Measurements from ENCODE around the gene ATP1A1. TPM values are rescaled to one million over a fixed set of nuclear protein-coding genes. Genes with fewer than 3 reads are reported as not detected.
A peak's percentile ranks its signal among the peaks of the same experiment; 100 is the strongest.

Gene ATP1A1
- total RNA-seq, 1 experiment from 2014 or later: 135 TPM

DNA sequence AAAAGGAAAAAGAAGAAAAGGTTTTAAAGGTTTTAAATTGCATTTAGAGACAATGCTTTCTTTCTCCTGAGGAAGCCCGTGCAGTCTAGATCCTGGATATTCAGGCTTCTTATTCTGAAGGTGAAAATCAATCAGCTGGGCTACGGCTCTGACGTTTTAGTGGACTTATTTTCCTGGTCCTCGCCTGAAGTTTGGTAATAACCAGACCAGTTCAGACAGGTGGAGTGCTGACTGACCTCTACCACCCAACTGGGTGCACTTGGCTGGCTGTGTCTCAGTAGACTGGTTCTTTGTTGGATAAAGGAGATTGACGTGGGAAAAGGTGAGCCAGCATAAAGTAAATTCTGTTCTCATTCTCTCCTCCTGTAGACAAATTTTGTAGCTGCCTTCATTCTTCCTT, 7.2 kb upstream of the ATP1A1 start:
- in situ Hi-C loops (cut with HindIII; ENCODE audit: low sequenced_read_pairs): no loop called here

DNA sequence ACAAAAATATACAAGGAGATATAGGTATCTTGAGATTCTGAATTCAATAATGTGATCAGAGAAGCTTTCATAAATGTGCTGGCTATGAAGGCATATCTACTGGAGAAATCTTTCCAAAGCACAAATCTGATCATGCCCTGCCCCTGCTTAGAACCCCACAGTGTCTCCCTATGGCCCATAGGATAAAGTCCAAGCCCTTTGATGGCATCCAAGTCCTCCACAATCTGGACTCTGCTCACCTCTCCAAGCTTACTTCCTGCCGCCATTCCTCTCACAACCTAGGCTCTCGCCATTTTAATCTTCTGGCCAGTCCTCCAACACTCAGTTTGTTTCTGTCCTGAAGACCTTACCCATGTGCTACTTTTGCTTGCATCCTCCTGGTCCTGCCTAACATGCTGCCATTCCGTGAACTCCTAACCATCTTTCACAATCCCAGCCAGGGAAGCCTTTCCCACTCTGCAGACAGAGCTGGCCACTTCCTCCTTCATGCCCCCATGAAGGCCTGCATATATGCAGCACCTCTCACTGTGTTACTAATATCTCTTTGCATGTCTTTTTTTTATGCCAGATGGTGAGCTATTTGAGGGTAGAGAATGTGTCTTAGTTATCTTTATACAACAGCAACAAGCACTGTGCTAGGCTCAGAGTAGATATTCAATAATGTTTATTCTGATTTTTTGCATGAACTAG, 5.6 kb upstream of the ATP1A1 start:
- in situ Hi-C loops (cut with HindIII; ENCODE audit: low sequenced_read_pairs): no loop called here
- DNase-seq (ENCODE audit: low spot score): no peak

More for the DNA sequence above, 7.2 kb upstream of the ATP1A1 start:
- no peak for DNase-seq (ENCODE audit: low spot score)

DNA sequence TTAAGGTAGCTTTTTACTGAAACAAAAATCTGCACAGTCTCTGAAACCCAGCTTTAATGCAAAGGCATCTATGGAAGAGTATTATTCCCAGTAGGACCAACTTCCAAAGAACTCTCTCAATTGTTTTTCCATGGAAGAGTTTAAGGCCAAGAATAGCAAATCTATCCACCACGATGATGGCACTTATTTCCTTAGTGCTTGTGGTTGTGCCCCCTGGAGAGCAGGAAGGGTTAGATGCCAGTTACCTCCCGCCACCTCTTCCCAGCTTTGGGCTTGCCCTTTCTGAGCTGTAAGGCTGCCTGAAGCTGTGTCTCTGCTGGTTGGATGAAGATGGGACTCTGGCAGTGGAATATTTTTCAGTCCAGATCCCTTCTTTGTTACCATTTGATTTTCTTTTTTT, 4.8 kb upstream of the ATP1A1 start:
- in situ Hi-C loops (cut with HindIII; ENCODE audit: low sequenced_read_pairs): no loop called here
- DNase-seq (ENCODE audit: low spot score): no peak

DNA sequence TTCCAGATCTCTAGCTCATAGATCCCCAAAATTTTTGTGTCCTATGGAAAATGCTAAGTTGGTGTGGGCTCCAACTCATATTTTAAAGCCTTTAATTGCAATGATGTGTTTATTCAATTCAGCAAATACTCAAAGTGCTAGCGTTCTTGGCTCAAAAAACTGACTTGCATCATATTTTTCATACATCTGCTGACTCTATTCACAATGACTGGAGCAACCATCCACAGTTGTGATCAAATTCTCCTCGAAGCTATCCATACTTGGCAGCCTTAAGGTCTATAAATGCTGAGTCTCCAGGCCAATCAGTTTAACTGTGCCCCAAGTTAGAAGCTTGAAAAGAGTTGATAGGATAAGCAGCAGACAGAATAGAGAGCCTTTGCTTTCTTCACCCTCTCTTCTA, 2.9 kb upstream of the ATP1A1 start:
- DNase-seq (ENCODE audit: low spot score): no peak
- in situ Hi-C loops (cut with HindIII; ENCODE audit: low sequenced_read_pairs): no loop called here

DNA sequence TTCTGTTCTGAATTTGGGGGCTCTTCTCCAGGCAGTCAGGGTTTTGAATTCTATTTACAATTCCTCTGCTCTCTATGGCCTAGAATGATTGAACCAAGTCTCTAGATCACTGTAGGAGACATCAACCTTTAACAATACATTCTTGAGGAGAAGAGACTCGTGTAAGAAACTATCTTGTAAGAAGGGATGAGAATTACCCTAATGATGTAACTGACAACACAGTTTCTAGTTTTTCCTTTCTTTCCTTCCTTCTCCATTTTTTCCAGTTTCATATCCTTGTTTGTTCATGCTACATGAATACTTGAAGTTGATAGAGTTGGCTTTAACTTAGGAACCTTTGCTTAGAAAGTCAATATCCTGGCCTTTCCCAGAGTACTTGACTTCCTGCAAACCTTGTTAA, 1.3 kb upstream of the ATP1A1 start:
- DNase-seq (ENCODE audit: low spot score): no peak

DNA sequence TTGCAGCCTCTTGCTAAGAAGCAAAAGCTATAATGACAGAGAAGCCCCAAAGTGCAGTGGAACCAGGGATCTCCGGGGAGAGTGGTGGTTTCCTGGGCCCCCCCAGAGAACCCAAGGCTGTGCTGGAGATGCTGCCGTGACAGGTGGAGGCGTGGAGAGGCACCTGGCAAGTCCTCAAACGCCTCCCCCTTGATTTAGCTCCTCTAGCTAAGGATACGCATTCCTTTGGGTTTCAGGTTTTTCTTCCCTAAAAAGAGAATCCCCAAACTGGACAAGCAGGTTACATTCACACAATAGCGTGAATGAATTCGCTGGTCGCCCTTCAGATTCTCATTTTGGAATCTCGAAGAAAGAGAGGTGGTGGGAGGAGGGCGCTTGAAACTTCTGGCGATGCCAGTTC, 853 bp upstream of the ATP1A1 start:
- peak; percentile 62 for DNase-seq (ENCODE audit: low spot score)
- in situ Hi-C loops (cut with HindIII; ENCODE audit: low sequenced_read_pairs): no loop called here

More for the DNA sequence above, 1.3 kb upstream of the ATP1A1 start:
- in situ Hi-C loops (cut with HindIII; ENCODE audit: low sequenced_read_pairs): no loop called here

DNA sequence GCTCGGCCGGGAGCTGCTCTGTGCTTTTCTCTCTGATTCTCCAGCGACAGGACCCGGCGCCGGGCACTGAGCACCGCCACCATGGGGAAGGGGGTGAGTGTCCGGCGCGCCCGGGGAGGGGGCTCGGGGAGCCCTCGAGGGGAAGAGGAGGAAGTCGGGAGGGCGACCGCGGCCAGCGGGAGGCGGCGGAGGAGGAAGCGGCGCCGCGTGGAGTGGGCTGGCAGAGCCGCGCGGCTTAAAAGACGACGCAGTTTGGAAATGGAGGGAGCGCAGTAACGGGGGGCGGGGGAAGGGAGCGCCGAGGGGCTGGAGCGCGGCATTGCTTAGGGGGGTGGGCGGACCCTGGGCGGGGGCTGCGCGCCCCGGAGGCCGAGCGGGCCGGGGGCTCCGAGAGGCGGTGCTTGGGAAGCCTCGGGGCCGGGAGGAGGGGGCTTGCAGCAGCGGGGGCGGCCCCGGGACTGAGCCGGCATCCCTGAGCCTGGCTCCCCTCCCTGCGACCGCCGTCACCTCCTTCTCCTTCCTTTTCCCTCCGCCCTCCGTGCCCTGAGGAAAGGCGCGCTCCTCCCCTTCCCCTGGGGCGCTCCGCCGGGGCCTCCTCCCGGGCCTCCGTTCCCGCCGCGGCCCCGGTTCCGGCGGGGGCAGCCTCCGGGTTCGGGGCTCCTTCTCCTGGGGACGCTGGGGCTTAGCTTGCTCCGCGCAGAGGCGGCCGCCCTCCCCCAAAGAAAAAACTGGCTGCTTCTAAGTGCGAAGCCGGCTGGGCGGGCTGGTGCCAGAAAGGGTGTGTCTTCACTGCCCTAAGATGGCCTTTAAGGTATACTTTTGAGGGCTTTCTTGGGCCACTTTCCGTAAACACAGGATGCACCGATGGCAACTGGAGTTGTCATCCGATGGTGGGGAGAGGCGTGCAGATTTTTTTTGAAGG, 648 bp downstream of the ATP1A1 start:
- in situ Hi-C loops (cut with HindIII; ENCODE audit: low sequenced_read_pairs): no loop called here
- peak; percentile 75 for DNase-seq (ENCODE audit: low spot score)

DNA sequence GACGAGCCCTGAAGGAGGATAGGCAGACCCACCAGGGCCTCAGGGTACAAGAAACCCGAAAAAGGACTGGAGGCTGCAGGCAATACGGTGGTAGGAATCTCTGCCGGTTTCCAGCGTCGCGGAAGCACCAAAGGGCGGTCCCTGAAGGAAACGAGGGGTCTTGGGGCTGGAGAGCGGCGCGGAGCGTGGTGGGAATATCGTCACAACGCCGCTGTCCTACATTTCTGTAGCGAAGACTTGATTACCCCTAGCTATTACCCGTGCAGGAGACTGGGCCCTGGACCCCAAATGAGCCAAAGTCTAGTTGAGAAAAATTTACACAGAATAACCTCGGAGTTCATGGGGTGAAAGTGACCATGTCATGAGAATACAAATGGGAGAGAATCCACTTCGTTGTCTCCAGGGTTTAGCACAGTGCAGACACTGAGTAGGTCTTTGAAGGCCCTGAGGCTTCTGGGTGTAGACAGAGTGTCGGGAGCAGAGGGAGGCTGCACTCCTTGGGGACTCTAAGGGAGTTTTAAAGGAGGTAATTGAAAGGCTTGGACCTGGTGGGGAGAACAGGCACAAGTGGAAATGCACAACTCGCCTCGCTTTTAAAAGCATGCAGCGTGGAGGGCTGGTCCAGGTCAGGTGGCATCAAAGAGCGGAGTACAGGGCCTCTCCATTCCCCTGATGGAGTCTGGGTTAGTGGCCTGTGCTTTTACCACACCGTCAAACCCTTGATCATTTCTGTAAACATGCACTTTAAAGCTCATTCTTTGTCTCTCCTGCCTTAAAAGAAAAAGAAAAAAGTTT, 1.5 kb downstream of the ATP1A1 start:
- peak; percentile 60 for DNase-seq (ENCODE audit: low spot score)
- in situ Hi-C loops (cut with HindIII; ENCODE audit: low sequenced_read_pairs): no loop called here

DNA sequence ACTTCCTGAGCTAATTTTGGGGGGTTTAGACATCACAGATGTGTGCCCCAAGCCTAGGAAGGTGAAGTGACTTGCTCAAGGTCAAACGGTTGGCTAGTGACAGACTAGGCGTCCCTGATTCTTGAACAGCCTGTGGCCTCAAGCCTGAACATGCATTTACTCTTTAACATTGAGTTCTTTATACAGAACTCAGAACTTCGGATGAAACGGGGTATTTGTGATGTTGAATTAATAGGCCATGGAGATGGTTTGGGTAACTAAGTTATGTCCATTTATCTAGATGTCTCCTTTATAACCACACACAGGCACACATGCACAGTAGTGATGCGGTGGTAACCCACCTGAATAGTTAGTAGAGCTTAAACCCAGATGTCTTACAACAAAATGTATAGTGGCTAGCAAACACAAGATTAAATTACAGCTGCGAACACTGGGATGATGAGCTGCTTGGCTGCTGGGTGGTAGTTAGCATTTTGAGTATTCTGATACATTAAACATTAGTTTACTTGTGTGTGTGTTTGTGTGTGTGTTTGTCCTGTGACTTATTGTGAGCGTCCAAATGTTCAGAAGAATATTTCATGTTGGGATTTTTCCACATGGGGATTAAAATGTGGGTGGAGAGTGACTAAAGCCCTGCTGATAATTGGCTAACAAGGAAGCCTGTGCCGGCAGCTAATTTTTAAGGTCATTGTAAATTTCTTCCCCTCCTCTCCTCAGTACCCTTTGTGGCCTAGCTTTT, 2.3 kb downstream of the ATP1A1 start:
- in situ Hi-C loops (cut with HindIII; ENCODE audit: low sequenced_read_pairs): no loop called here
- peak; percentile 54 for DNase-seq (ENCODE audit: low spot score)

DNA sequence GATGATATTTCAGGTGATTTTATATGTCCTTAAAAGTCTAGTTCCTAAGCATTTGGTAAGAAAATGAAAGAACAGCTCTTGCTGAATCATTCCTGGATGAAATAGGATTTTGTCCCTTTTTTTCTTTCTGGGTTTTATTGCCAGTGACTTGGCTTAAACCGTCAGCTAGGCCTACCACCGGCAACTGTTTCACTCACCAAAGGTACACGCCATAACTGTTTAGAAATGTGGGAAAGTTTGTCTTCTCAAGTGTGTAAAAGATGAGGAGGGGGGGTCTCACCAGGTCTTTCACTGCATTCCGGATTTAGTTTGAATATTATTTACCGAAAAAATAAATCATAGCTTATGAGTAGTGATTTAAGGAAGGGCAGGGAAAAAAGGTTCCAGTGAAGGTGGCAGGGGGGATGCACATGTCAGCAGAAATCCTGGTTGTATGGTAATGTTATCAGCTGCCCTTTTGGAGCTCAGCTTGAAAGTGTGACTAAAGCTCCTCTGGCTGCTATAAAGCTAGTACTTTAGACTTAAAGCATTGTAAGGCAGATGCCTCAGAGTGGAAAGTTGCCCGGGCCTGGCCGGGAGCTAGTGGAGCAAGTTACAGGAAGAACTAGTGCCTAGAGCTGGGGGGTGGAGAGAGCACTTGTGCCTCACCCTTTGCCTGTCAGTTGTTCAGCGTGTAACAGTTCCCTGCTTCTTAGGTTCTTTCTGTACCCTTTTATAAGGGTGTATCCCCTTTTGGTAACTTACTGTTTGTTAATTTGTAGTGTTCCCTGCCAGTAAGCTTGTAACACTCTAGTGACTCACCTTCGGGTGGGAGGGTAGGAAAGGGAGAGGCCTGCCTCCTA, 3.1 kb downstream of the ATP1A1 start:
- in situ Hi-C loops (cut with HindIII; ENCODE audit: low sequenced_read_pairs): no loop called here

DNA sequence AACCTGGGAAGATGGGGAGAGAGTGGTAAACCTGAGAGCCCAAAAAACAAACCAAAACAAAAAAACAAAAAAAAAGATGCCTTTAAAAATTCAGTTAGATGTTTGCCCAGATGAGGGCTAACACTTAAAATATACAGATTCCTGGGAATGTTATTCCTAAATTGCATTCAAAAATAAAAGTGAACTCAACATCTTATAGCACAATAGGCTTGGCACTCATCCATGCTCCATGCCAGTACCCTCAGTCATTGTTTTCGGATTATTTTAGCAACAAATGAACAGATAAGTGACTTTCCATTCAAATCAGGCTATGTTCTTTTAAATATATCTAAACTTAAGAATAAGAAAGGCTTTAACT, 3.7 kb downstream of the ATP1A1 start:
- in situ Hi-C loops (cut with HindIII; ENCODE audit: low sequenced_read_pairs): no loop called here

More for the DNA sequence above, 3.1 kb downstream of the ATP1A1 start:
- peak; percentile 72 for DNase-seq (ENCODE audit: low spot score)

DNA sequence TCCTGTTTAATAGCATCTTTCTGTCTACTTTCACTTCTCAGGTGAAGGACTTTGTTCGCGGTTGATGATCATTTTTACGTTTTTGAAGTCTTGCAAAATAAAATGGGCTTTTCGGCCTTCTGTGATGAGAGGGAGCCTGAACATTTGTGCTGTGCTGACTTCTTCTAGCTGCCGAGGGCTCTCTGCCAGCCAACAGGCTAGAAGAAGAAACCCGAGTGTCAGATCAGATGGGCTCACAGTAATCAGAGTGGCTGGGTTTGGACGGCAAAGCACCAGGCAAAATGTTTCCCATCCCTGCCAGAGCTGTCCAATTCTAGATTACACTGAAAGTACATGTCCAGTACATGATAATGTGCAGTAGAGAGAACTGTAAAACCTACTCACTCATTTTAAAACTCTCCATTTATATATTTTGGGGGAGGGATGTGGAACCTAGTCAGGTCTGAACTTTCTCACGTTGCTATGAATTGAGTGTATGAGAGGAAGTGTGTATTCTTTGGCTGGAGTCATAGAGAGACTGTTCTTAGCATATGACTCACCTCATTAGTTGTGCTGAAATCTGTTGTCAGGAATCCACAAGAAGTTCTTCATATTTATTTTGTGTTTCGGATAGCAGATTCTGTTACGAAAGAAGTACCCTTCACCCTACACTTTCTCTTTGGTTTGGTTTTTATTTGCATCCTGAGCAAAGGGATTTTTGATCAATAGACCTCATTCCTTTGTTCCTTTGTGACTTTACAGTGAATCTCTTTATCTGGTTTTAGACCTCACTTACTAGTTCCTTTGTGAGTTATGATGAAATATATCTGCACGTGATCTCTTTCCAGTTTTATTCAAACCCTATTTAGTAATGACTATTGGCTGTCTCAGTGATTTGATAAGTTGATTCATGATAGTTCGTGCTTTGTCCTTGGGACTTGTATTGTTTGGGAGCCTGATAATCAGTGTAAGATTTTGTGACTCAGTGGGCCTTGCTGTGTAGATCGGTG, 4.8 kb downstream of the ATP1A1 start:
- in situ Hi-C loops (cut with HindIII; ENCODE audit: low sequenced_read_pairs): no loop called here
- peak; percentile 97 for DNase-seq (ENCODE audit: low spot score)

More for the DNA sequence above, 3.7 kb downstream of the ATP1A1 start:
- no peak for DNase-seq (ENCODE audit: low spot score)

DNA sequence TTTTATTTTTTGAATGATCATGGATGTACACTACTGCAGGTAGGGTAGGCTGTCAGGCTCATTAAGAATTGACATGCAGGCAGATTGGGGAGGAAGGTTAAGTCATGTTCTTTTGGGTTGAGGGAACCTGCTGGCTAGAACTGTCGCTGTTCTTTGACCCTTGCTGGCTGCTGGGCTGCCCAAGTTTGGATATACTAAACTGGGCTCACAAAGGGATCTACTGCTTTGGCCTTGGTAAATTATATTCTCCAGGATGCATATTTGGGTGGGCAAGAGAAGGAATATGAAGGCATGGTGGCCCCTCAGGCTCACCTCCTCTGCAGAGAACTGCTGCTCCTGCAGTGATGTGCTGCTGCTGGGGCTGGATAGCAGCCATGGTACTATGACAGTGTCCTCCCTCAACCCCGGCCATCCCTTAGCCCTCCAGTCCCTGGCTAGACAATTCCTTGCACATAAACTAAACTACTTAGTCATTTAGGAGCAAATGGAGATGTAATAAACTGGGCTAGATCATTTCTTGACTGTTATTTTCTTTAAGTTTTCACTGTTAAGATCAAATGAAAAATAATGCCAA, 6.1 kb downstream of the ATP1A1 start:
- in situ Hi-C loops (cut with HindIII; ENCODE audit: low sequenced_read_pairs): no loop called here
- DNase-seq (ENCODE audit: low spot score): no peak

DNA sequence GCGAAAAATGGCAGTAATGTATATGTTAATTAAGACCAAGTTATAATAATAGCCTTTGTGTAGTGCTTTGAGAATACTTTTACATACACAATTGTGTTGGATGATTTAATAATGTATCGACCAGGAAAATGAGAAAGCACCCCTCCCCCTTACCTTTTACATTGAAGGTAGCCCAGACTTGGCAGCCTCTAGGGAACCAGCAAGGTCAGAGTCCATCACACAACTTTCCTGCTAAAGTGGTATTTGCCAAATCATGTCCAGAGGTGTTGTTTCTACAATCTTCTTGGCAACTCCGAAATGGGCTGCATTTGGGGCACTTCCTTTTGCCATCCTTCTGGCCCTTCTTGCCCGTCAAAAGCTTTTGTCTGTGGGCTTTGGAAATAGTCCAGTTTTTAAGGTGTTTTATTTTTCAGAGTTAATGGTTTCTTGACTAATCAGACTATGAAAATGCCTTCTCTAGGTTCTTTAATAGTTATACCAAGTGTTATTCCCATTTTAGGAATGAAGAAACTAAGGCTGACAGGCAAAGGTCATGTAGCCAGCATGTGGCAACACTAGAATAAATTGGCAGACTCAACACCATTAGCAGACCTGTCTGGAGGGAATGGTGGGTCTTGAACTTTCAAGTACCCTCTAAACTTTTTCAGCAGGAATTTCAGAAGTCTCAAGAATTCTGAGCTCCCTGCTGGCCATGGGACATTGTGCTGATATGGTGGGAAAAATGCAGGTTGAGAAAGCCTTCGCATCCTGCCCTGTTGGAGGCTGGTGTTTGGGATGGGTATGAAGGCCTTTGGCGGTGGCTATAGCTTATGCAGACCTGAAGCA, 6.8 kb downstream of the ATP1A1 start:
- in situ Hi-C loops (cut with HindIII; ENCODE audit: low sequenced_read_pairs): no loop called here
- no peak for DNase-seq (ENCODE audit: low spot score)

DNA sequence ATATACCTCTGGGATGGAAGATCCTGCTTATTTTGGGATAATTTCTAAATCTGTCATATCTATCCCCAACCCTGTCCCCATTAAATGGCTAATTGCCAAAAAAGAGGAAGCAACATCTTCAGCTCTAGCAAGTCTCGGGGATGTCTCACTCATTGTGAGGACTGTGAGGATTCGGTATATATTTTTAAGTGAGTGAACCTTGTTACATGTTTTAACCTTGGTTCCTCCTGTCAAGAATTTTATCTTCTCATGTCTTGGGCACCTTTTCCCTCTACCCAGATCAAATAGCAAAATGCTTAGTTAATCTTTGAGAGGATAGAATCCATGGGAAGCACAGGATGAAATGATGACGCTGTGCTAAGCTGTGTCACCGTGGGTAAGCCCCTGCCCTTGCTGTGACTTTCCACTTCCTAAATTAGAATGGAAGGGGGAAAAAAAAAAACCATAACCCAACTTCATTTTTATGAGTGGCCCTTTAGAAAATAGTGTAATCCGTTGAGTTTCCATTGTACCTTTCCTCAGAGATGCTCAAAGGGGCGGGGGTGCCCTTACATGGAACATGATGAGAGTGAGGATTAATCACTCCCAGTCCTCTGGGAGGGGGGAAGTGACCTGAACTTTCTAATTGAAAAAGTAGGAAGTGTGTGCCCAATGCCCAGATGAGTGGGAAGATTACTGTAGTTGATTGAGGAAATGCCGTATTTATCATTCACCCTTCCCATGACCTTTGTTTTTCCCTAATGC, 7.6 kb downstream of the ATP1A1 start:
- in situ Hi-C loops (cut with HindIII; ENCODE audit: low sequenced_read_pairs): no loop called here
- no peak for DNase-seq (ENCODE audit: low spot score)

All from G401 (cell line).